ENCODE data around the gene MINDY4.

DNA sequence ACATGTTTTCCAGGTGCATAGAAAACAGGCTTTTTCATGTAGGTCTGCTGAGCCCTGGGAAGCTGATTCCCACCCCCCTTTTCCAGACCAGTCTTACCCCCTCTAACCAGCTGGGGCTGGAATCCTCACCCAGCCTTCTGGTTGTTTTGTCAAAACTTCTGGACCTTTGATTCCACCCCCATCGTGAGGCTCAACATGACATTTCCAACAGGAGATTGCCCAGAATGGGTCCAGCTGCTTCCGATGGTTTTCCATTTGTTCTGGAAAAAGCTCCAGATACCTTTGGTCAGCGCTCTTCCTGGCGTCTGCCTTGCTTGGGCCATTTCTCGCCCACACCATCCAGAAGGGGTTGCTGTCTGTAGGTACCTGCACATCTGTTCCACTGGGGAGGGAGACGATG lies 41.5 kb downstream of the MINDY4 start:
- TF ChIP-seq SUZ12 (IDR thresholded peaks at IDR 0.05; ENCODE audit: extremely low read depth, insufficient read depth, insufficient read length), result no peak
- no peak for TF ChIP-seq YY1 (IDR thresholded peaks at IDR 0.05; ENCODE audit: insufficient read depth, insufficient read length)
- no peak for TF ChIP-seq ZNF274 (IDR thresholded peaks at IDR 0.05; ENCODE audit: low read depth, low read length)

All from NT2/D1 (cell line).